Heart right ventricle (tissue), 16 donors: ENCODE measurements around the gene ADARB2. TPM values are rescaled to one million over a fixed set of nuclear protein-coding genes. Genes with fewer than 3 reads are reported as not detected.

Experiments
- ATAC-seq, 8 donors: fragments of 200-7000 bp; cut with Tn5 transposase; one replicate each; pipeline ENCODE4 v1.9.1; 2020; ENCODE audit warnings: mild to moderate bottlenecking in 8 of 8, moderate library complexity in 8 of 8, moderate number of reproducible peaks in 1 of 8
- DNase-seq, 2 donors: peaks; one replicate each; pipeline ENCODE4 v3.0.0-alpha.2; 2020
- H3K27ac ChIP-seq, 10 donors: fragments of 200-600 bp; sonication (generic) in 2 of 10; one replicate each; pipeline versions ENCODE4 v1.5.0 to v1.8.0; 2020 to 2022; ENCODE audit warnings: mild to moderate bottlenecking in 3 of 10
- H3K27me3 ChIP-seq, 7 donors: fragments of 200-600 bp; one replicate each; pipeline ENCODE4 v1.8.0; 2021 to 2022; ENCODE audit warnings: mild to moderate bottlenecking in 2 of 7
- H3K36me3 ChIP-seq, 9 donors: fragments of 200-600 bp; sonication (generic) in 1 of 9; one replicate each; pipeline versions ENCODE4 v1.5.0 to v1.8.0; 2020 to 2022; ENCODE audit warnings: mild to moderate bottlenecking in 2 of 9
- H3K4me1 ChIP-seq, 9 donors: fragments of 200-600 bp; sonication (generic) in 1 of 9; one replicate each; pipeline versions ENCODE4 v1.5.0 to v1.8.0; 2020 to 2022; ENCODE audit warnings: mild to moderate bottlenecking in 4 of 9
- H3K4me3 ChIP-seq, 10 donors: fragments of 200-600 bp; sonication (generic) in 2 of 10; one replicate each; pipeline versions ENCODE4 v1.5.0 to v1.8.0; 2020 to 2022; ENCODE audit warnings: mild to moderate bottlenecking in 7 of 10, moderate library complexity in 2 of 10
- H3K9me3 ChIP-seq, 11 donors: fragments of 200-600 bp in 10 of 11; sonication (generic) in 2 of 11; one replicate each; pipeline versions ENCODE4 v1.5.0 to v1.8.0; 2013 to 2022; ENCODE audit warnings: mild to moderate bottlenecking in 2 of 11, control low read depth in 1 of 11, moderate library complexity in 1 of 11
- CTCF ChIP-seq, 9 donors: fragments of 200-600 bp; sonication (generic) in 2 of 9; IDR thresholded peaks; one replicate each; pipeline versions ENCODE4 v1.5.0 to v1.8.0; 2021 to 2022; ENCODE audit warnings: antibody characterized with exemption in 9 of 9, mild to moderate bottlenecking in 5 of 9, moderate library complexity in 1 of 9
- WGBS, 2 donors: extraction: QIAGEN DNeasy Blood & Tissue Kit; methylation state at CpG; one replicate each; pipeline ENCODE4 v1.1.7; 2013; ENCODE audit warnings: inconsistent platforms in 1 of 2; 5-methylcytosine and 5-hydroxymethylcytosine counted together
- intact Hi-C, 10 donors: fragments of 100-400 bp; cut with DNase I; formaldehyde crosslinking; loops; one replicate each; pipeline versions ENCODE4 v1.11.1 to v1.14.2; 2022
- polyA plus RNA-seq, 2 donors: library from polyadenylated mRNA; stranded (reverse); fragments of 200-250 nt; gene quantifications; one replicate each; pipeline ENCODE4 v1.2.3, GENCODE V29; 2013
- total RNA-seq, 10 donors: library from RNA; stranded (reverse); fragmentation: NEBNext Ultra II Directional in 3 of 10; extraction: Animal tissue kit (Norgen Biotek cat#: 25700) in 3 of 10; gene quantifications; one replicate each; pipeline versions ENCODE4 v1.2.1 to v1.2.4, GENCODE V29; 2021 to 2023
- donor health status: Arrhythmogenic right ventricular cardiomyopathy.
- donor health status: ischemic (EF 13 %, LVEDD 7.1; RV severe dilation, severe dysfunction).
- donor health status: healthy with polysubstance abuse.
- donor health status: DM: no; HTN: yes; CAD: no.
- donor health status: DM: no; HTN: no; CAD: no.
- donor health status: ischemic (EF 25% LVEDD 6.9; RV normal size, moderate dysfunction).
- donor health status: ischemic (EF 25% LVEDD 5.7; RV mildly dilated, moderate dysfunction).
- donor health status: healthy.
- donor health status: DM: yes; HTN: yes; CAD: no.
- donor health status: Ischemic cardiomyopathy.
- donor health status: ischemic (EF 35%, LVEDD 5.7; RV mildly dilated, moderate dysfunction).
- donor health status: nonischemic (EF 11% LVEDD 7.7; RV severe dilation, severe dysfunction).
- donor health status: DM: yes; HTN: yes; CAD: no.
- donor health status: PGD.
- donor health status: ischemic (EF 29% LVEDD 5.4; RV normal size, mild dysfunction).
- donor health status: nonischemic (EF 23%, LVEDD 6.1; RV moderate dilation, normal function).

ADARB2 gene
- total and polyA plus RNA-seq, 12 donors, result 0.08 to 0.47 (median 0.17) TPM; not detected in 2

GRCh38 chr10:1724921-1725488 is 12.3 kb downstream of the ADARB2 start:
- no peak for TF ChIP-seq CTCF (IDR thresholded peaks at IDR 0.05)
- no peak overlapping the region for H3K4me3 ChIP-seq
- H3K9me3 ChIP-seq, result peaks cover 0 to 2% (median 0%) of the 10 kb centered on the region in 11 donors
- no peak for DNase-seq
- H3K36me3 ChIP-seq, result no peaks in the 10 kb centered on the region
- H3K27me3 ChIP-seq, result peaks cover 0 to 27% (median 9%) of the 10 kb centered on the region in 7 donors
- H3K4me1 ChIP-seq, result no peaks in the 10 kb centered on the region
- no peak overlapping the region for H3K27ac ChIP-seq
- WGBS, 2 donors, result 90 to 91% methylated on average over 15 of the region's 15 CpGs
- intact Hi-C loops, result no loop called here
- no peak for ATAC-seq

- 71 to 77% methylated on average over 4 of the region's 4 CpGs for WGBS, 2 donors
- Histone ChIP-seq H3K9me3 (peaks cover 0 to 4% (median 0%) of the 10 kb centered on the region in 11 donors), H3K36me3 (no peaks in the 10 kb centered on the region), H3K27ac (no peak overlapping the region), H3K27me3 (peaks cover 0 to 46% (median 18%) of the 10 kb centered on the region in 7 donors), H3K4me1 (no peaks in the 10 kb centered on the region), H3K4me3 (no peak overlapping the region)
- ATAC-seq, result no peak
- TF ChIP-seq CTCF (IDR thresholded peaks at IDR 0.05), result no peak
- DNase-seq, result no peak
- intact Hi-C loops, result no loop called here
These were observed 20.5 kb downstream of the ADARB2 start for GRCh38 chr10:1716839-1717238.

GRCh38 chr10:1715821-1716220 is 21.5 kb downstream of the ADARB2 start:
- Histone ChIP-seq H3K9me3 (peaks cover 0 to 4% (median 0%) of the 10 kb centered on the region in 11 donors), H3K27me3 (peaks cover 0 to 51% (median 18%) of the 10 kb centered on the region in 7 donors), H3K36me3 (no peaks in the 10 kb centered on the region), H3K4me1 (no peaks in the 10 kb centered on the region), H3K27ac (no peak overlapping the region), H3K4me3 (no peak overlapping the region)
- ATAC-seq (peak in 2 of 8 donors; percentile 19 to 23), DNase-seq (no peak)
- intact Hi-C loops, result no loop called here
- TF ChIP-seq CTCF (IDR thresholded peaks at IDR 0.05), result peak in 1 of 9 donors; percentile 8
- 39 to 46% methylated on average over 18 of the region's 18 CpGs for WGBS, 2 donors

- no peak overlapping the region for H3K4me3 ChIP-seq
- ATAC-seq (no peak), DNase-seq (no peak)
- no peaks in the 10 kb centered on the region for H3K9me3 ChIP-seq
- intact Hi-C loops, result no loop called here
- no peak for TF ChIP-seq CTCF (IDR thresholded peaks at IDR 0.05)
- 85 to 87% methylated on average over 18 of the region's 18 CpGs for WGBS, 2 donors
- H3K4me1 ChIP-seq, result no peaks in the 10 kb centered on the region
- H3K27ac ChIP-seq, result no peak overlapping the region
- no peaks in the 10 kb centered on the region for H3K36me3 ChIP-seq
- H3K27me3 ChIP-seq, result peaks cover 0 to 37% (median 8%) of the 10 kb centered on the region in 7 donors
These were observed 24.2 kb downstream of the ADARB2 start for GRCh38 chr10:1712944-1713671.
